CD14-positive monocyte (primary cell): ENCODE measurements around the gene ZNF197. TPM values are rescaled to one million over a fixed set of nuclear protein-coding genes. Genes with fewer than 3 reads are reported as not detected.

ENCODE experiments used
- DNase-seq, 3 donors: peaks; one replicate each; pipeline ENCODE4 v3.0.0-alpha.2; 2011 to 2022
- H2AFZ ChIP-seq: 2 replicates; pipeline ENCODE4 v1.6.0; 2012; ENCODE audit warnings: mild to moderate bottlenecking, low read depth, low read length, inconsistent platforms; ENCODE audit not compliant: insufficient read depth, poor library complexity, severe bottlenecking
- H3K27ac ChIP-seq, 2 donors: 1 replicate in 1 of 2; 2 replicates in 1 of 2; pipeline ENCODE4 v1.5.1; 2012 to 2013; ENCODE audit warnings: low read length in 2 of 2, control low read depth in 1 of 2, inconsistent platforms in 1 of 2, low read depth in 1 of 2, mild to moderate bottlenecking in 1 of 2
- H3K27me3 ChIP-seq, 2 donors: one replicate each; pipeline versions ENCODE4 v1.6.0 to v1.6.1; 2011 to 2013; ENCODE audit warnings: low read length in 2 of 2; ENCODE audit not compliant: control insufficient read depth in 2 of 2, insufficient read depth in 2 of 2
- H3K36me3 ChIP-seq, 2 donors: replicated peaks in 1 of 2; 1 replicate in 1 of 2; 2 replicates in 1 of 2; pipeline versions ENCODE4 v1.5.1 to v1.6.1; 2012 to 2013; ENCODE audit warnings: low read length in 2 of 2, control low read depth in 1 of 2, inconsistent platforms in 1 of 2, mild to moderate bottlenecking in 1 of 2; ENCODE audit not compliant: insufficient read depth in 2 of 2, control insufficient read depth in 1 of 2
- H3K4me1 ChIP-seq, 2 donors: 1 replicate in 1 of 2; 2 replicates in 1 of 2; pipeline versions ENCODE4 v1.5.1 to v1.6.1; 2012 to 2013; ENCODE audit warnings: low read length in 2 of 2, control low read depth in 1 of 2, inconsistent platforms in 1 of 2, mild to moderate bottlenecking in 1 of 2, moderate library complexity in 1 of 2; ENCODE audit not compliant: insufficient read depth in 2 of 2, control insufficient read depth in 1 of 2
- H3K4me2 ChIP-seq: replicated peaks from 2 replicates; pipeline ENCODE3; 2012; ENCODE audit warnings: low read length, moderate library complexity, mild to moderate bottlenecking; ENCODE audit not compliant: poor library complexity, severe bottlenecking; ENCODE audit errors: extremely low read depth
- H3K4me3 ChIP-seq, 3 experiments: fragments of 200-600 bp in 1 of 3; sonication (generic) in 1 of 3; replicated peaks in 1 of 3; 1 replicate in 2 of 3; 2 replicates in 1 of 3; pipeline ENCODE4 v1.5.1; 2011 to 2013; ENCODE audit warnings: low read length in 3 of 3, mild to moderate bottlenecking in 3 of 3, control low read depth in 2 of 3, low read depth in 2 of 3, inconsistent platforms in 1 of 3, moderate library complexity in 1 of 3
- H3K79me2 ChIP-seq: 2 replicates; pipeline ENCODE4 v1.6.0; 2012; ENCODE audit warnings: mild to moderate bottlenecking, control low read depth, inconsistent platforms, low read length, moderate library complexity; ENCODE audit not compliant: insufficient read depth
- H3K9ac ChIP-seq: 2 replicates; pipeline ENCODE4 v1.6.0; 2017; ENCODE audit warnings: low read length, mild to moderate bottlenecking; ENCODE audit not compliant: insufficient read depth, poor library complexity, severe bottlenecking
- H3K9me3 ChIP-seq, 2 donors: replicated peaks in 1 of 2; 1 replicate in 1 of 2; 2 replicates in 1 of 2; pipeline versions ENCODE4 v1.5.1 to v1.6.1; 2012 to 2013; ENCODE audit warnings: low read length in 2 of 2, control low read depth in 1 of 2; ENCODE audit not compliant: control insufficient read depth in 1 of 2, insufficient read depth in 1 of 2
- H4K20me1 ChIP-seq: 2 replicates; pipeline ENCODE4 v1.6.0; 2012; ENCODE audit warnings: mild to moderate bottlenecking, low read length, control low read depth, moderate library complexity; ENCODE audit not compliant: insufficient read depth
- H3K27ac Mint-ChIP-seq, 7 donors: one replicate each; pipeline ENCODE4 v1.8.0; 2020; ENCODE audit warnings: mild to moderate bottlenecking in 7 of 7, mixed read lengths in 7 of 7, moderate library complexity in 6 of 7, inconsistent platforms in 2 of 7
- H3K27me3 Mint-ChIP-seq, 3 donors: one replicate each; pipeline ENCODE4 v1.8.0; 2021 to 2022; ENCODE audit warnings: low read depth in 3 of 3, mild to moderate bottlenecking in 3 of 3, mixed read lengths in 3 of 3, moderate library complexity in 3 of 3, inconsistent platforms in 1 of 3
- H3K36me3 Mint-ChIP-seq, 2 donors: one replicate each; pipeline ENCODE4 v1.8.0; 2020; ENCODE audit warnings: mixed read lengths in 2 of 2, inconsistent platforms in 1 of 2, mild to moderate bottlenecking in 1 of 2
- H3K4me1 Mint-ChIP-seq: one replicate; pipeline ENCODE4 v1.8.0; 2020; ENCODE audit warnings: mild to moderate bottlenecking, mixed read lengths
- H3K4me3 Mint-ChIP-seq, 2 donors: one replicate each; pipeline ENCODE4 v1.8.0; 2020; ENCODE audit warnings: mild to moderate bottlenecking in 2 of 2, mixed read lengths in 2 of 2, moderate library complexity in 1 of 2
- H3K9me3 Mint-ChIP-seq, 7 donors: one replicate each; pipeline ENCODE4 v1.8.0; 2020 to 2022; ENCODE audit warnings: mixed read lengths in 7 of 7, mild to moderate bottlenecking in 6 of 7, moderate library complexity in 6 of 7, inconsistent platforms in 2 of 7
- CTCF ChIP-seq: fragments of 200-600 bp; IDR thresholded peaks from one replicate; pipeline ENCODE4 v1.8.0; 2022; ENCODE audit warnings: antibody characterized with exemption, mild to moderate bottlenecking
- WGBS: methylation state at CpG from one replicate; pipeline ENCODE4 v1.1.5; 2013; ENCODE audit warnings: missing lambda C conversion rate; ENCODE audit not compliant: insufficient coverage; 5-methylcytosine and 5-hydroxymethylcytosine counted together
- intact Hi-C, 2 donors: fragments of 100-400 bp; cut with micrococcal nuclease; formaldehyde crosslinking; loops; one replicate each; pipeline versions ENCODE4 v1.15.0 to v1.15.1; 2023
- polyA plus RNA-seq, 3 donors: library from polyadenylated mRNA; depleted of rRNA in 1 of 3; unstranded in 2 of 3; stranded (reverse) in 1 of 3; fragments of 300-500 nt in 2 of 3; fragments of >200 nt in 1 of 3; fragmentation: Illumina TruSeq in 2 of 3; gene quantifications; 1 replicate in 2 of 3; 2 replicates in 1 of 3; pipeline ENCODE4 v1.2.3, GENCODE V29; 2012 to 2021

The ZNF197 gene
- polyA plus RNA-seq, 3 donors: 1.2 to 3.6 (median 2.1) TPM

GRCh38 chr3:44659015-44659414 lies 34.2 kb downstream of the ZNF197 start:
- Histone ChIP-seq H3K79me2 (no peaks in the 10 kb centered on the region), H3K9ac (no peak overlapping the region), H3K27me3 (no peaks in the 10 kb centered on the region), H3K4me1 (no peaks in the 10 kb centered on the region), H2AFZ (no peak overlapping the region), H4K20me1 (no peaks in the 10 kb centered on the region), H3K36me3 (peaks cover 48 to 72% of the 10 kb centered on the region in 2 donors), H3K4me3 (no peak overlapping the region), H3K27ac (no peak overlapping the region), H3K9me3 (peaks cover 39 to 57% of the 10 kb centered on the region in 2 donors), H3K4me2 (no peak overlapping the region)
- no peaks in the 10 kb centered on the region for H3K27me3 Mint-ChIP-seq
- H3K4me1 Mint-ChIP-seq: no peaks in the 10 kb centered on the region
- intact Hi-C loops: no loop called here
- no peak overlapping the region for H3K4me3 Mint-ChIP-seq
- peaks cover 51 to 73% of the 10 kb centered on the region in 2 donors for H3K36me3 Mint-ChIP-seq
- H3K27ac Mint-ChIP-seq: no peak overlapping the region
- TF ChIP-seq CTCF: no peak
- peaks cover 37 to 67% (median 56%) of the 10 kb centered on the region in 7 donors for H3K9me3 Mint-ChIP-seq
- no peak for DNase-seq
- whole genome bisulfite sequencing: 94% methylated on average over 3 of the region's 7 CpGs

GRCh38 chr3:44659434-44659833 lies 34.6 kb downstream of the ZNF197 start:
- no peak overlapping the region for H3K4me3 Mint-ChIP-seq
- no peak overlapping the region for H3K4me2 ChIP-seq
- peaks cover 47 to 69% of the 10 kb centered on the region in 2 donors for H3K36me3 Mint-ChIP-seq
- DNase-seq: no peak
- no peaks in the 10 kb centered on the region for H3K27me3 ChIP-seq
- H3K27ac ChIP-seq: no peak overlapping the region
- H3K27ac Mint-ChIP-seq: no peak overlapping the region
- H2AFZ ChIP-seq: no peak overlapping the region
- TF ChIP-seq CTCF: no peak
- peaks cover 36 to 58% of the 10 kb centered on the region in 2 donors for H3K9me3 ChIP-seq
- H3K4me3 ChIP-seq: no peak overlapping the region
- no peaks in the 10 kb centered on the region for H3K79me2 ChIP-seq
- peaks cover 0 to 1% (median 0%) of the 10 kb centered on the region in 3 donors for H3K27me3 Mint-ChIP-seq
- peaks cover 43 to 68% of the 10 kb centered on the region in 2 donors for H3K36me3 ChIP-seq
- no CpG with 5 or more reads among the region's 6 CpGs for WGBS
- H4K20me1 ChIP-seq: no peaks in the 10 kb centered on the region
- H3K4me1 ChIP-seq: no peaks in the 10 kb centered on the region
- H3K4me1 Mint-ChIP-seq: no peaks in the 10 kb centered on the region
- H3K9ac ChIP-seq: no peak overlapping the region
- intact Hi-C loops: no loop called here
- peaks cover 38 to 67% (median 54%) of the 10 kb centered on the region in 7 donors for H3K9me3 Mint-ChIP-seq
